Effector CD4-positive, alpha-beta T cell (primary cell): ENCODE results near the gene TULP3.
"Not testable (repeated sequence)": the region's sequence is repeated elsewhere in the genome, so short reads cannot be mapped to it uniquely, and the experiment has no call there.

ENCODE experiments used
- DNase-seq: peaks from one replicate; pipeline ENCODE4 v3.0.0-alpha.2; 2020
- total RNA-seq: gene quantifications from one replicate; lab custom pipeline; 2026; lab: John Stamatoyannopoulos, UW

The TULP3 gene
- 6.2 reads per million, percentile 23 among the genes with 10 or more reads in this experiment for total RNA-seq

GRCh38 chr12:2890388-2891239 is at the start of gene TULP3:
Gene TULP3 (plus strand): TSS chr12:2890891. CDS start chr12:2890948, 57 bp downstream.
- peak; percentile 99 for DNase-seq

- DNase-seq, result no peak
These were observed 49.5 kb upstream of the TULP3 start for GRCh38 chr12:2841056-2841650.

GRCh38 chr12:2842948-2843347 is 47.7 kb upstream of the TULP3 start:
- DNase-seq, result no peak

- no peak for DNase-seq
These were observed 45.9 kb upstream of the TULP3 start for GRCh38 chr12:2844786-2845185.

GRCh38 chr12:2845280-2845679 is 45.4 kb upstream of the TULP3 start:
- DNase-seq, result no peak

DNA sequence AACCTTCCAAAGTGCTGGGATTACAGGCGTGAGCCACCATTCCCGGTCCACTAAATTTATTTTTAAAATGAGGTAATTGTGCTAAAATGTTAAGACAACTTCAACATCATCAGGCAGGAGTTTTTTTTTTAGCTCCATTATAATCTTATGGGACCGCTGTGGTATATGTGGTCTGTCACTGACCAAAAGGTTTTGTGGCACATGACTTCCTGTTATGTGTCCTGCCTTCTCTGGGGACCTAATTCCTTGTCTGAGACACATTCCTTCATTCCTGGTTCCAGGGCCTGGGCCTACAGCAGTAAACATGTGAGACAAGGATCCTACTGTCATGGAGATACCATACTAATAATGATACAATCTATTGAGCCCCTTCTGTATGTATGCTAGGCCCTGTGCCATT is 38.8 kb upstream of the TULP3 start:
- DNase-seq, result no peak

DNA sequence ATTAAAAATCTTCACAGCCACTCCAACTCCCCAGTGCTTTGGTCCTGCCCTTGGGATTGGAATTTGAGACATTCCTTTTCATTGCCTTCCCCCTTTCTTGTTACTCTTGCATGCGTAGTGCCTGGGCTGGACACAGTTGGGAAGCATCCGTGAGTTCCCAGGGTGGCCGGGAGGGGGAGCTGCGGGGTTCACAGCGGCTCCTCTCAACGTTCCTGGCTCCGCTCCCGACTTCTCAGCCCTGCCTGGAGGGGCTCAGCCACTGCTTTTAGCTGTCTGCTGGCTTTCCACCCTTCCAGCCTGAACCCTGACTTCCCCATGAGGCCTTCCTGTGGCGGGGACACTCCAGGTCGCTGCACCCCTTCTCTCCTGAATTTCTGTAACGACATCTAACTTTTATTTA is 37.1 kb upstream of the TULP3 start:
- peak; percentile 21 for DNase-seq

DNA sequence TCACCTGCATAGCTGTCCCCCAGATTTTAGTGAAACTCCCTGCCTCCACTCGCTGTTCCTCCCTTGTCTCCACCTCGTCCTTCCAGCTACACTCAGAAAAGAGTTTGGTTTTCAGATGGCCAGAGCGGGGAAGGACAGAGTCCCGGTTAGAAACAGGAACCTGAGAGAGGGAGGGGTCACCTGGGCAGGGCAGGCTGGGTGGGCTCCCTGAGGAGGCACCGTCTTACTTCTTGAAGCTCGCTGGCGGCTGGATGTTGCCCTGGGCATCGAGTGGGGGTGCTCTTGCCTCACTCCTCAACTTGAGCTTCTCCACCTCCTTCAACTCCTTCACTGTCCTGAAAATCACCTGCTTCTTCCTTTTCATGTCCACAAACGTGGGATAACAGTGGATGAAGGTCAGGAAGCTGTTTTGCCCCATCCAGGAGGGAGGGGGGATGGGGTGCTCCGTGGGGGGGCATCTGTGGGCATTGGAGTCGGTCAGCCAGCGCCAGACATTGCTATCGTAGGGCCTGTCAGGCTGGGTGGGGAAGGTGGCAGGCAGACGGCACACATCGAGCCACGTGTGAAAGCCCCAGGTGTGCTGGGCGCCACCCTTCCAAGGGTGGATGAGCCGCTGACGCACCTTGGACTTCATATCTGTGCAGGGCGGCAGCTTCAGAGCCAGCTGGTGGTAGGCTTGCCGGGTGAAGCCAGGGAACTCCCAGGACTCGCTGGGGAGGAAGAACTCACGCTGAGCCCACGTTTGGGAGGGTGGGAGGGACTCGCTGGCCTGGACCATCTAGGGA is 35.8 kb upstream of the TULP3 start:
- no peak for DNase-seq

DNA sequence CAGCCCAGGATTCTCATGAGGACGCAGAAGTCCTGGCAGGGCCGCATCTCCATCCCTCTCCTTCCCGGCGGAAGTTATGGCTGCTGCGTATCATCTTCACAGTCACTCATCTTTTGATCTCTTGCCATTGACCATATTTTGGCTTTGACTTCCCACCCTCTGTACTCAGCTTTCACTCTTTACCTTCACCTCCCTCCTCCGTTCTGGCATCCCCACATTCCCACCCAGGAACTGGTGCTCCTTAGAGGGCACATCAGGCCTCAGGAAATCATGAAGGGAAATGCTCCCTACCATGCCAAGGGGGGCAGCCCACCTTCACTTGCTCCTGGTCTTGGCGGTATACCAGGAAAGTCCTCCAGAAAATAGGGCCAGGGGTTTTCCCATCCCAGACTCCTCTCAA is 35.1 kb upstream of the TULP3 start:
- DNase-seq, result no peak

DNA sequence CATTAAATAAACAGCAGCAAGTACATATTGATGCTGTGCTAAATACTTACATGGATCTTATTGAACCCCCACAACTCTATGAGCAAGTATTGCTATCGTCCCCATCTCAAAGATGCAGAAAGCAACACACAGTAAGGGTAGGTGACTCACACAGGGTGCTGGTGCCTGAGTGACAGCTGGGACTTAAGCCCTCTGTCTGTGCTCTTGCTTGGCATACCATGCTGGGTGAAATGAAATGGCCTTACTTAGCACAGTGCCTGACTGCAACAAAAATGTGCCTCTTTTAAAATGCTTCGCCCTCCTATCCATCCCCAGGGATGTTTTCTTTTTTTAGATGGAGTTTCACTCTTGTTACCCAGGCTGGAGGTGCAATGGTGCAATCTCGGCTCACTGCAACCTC is 34.6 kb upstream of the TULP3 start:
- no peak for DNase-seq

DNA sequence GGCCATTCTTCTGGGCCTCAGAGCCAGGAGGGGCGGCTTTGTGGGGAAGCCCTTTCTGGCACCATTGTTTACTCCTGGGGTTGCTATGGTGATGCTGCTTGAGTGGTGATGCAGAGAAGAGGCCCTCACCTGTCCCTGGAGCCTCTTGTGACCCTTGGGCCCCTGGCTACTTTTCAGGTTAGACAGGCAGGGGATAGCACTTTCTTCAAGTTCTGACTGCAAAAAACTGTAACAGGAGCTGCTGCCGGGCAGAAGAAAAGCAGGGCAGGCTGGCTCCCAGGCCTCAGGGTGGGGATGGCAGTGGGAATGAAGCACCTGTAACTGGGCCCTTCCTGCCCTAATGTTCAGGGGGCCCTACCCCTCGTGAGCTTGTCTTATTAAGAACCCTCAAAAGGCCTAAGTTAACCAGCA is 33.7 kb upstream of the TULP3 start, which contains the start of gene TEX52:
Gene TEX52 (minus strand): TSS at position 19 of the 411 bp plus-strand sequence. CDS start 13 bp downstream, at position 6.
- no peak for DNase-seq

DNA sequence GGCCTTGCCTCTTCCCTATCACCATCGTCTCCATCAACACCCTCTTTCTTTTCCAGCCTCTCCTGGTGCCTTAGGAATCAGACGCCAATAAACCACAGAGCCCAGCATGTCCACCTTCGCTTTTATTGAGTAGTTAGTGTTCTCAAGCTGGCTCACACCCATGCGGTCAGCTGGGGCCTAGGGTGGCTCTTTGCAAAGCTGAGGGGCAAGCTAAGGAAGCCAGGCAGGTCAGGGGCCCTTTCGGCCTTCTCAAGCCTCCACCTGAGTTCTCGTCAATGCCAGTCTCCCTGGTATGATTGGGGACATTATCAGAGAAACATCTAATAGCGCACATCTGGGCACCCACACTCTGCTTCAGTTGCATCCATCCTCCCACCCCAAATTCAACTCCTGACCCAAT is 33.1 kb upstream of the TULP3 start:
- no peak for DNase-seq

DNA sequence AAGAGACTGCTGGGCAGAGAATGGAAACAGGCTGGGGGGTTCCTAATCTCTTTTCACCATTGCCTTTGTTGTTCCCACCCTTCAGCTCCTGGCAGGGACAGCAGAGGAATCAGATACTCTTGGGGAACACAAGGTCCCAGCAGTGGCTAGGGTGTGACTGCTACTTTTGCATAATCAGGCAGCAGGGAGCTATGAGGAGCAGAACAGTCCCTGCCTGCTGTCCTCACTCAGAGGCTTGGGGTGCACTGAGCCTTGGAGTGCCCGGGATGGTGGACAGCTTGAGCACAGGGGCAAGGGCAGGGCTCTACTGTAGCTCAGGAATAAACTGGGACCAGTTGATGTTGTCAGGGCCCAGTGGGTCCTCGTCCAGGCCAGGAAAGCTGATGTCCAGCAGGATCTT is 32.4 kb upstream of the TULP3 start:
- DNase-seq, result no peak

DNA sequence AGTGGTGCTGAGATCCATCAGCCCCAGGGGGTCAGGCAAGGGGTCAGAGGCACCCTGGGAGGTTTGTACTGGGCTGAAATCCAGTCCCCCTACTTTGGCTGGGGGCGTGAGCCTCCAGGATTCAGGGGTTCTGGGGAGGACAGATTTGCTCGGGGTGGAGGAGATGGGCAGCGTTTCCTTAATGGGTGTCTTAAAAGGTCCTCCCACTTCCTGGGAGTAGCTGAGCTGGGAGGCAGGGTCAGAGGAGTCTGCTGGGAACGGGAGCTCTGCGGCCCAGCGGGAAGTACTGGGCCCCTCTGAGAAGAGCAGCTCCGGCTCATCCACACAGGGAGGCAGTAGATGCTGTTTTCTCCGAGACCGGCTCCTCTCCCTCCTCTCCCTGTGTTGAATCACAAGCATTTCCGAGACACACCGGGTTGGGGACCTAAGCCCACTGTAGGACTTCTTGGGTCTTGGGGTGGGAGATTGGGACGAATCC is 31.7 kb upstream of the TULP3 start:
- no peak for DNase-seq

- DNase-seq, result no peak
These were observed 30.5 kb upstream of the TULP3 start for GRCh38 chr12:2860170-2860569.

DNA sequence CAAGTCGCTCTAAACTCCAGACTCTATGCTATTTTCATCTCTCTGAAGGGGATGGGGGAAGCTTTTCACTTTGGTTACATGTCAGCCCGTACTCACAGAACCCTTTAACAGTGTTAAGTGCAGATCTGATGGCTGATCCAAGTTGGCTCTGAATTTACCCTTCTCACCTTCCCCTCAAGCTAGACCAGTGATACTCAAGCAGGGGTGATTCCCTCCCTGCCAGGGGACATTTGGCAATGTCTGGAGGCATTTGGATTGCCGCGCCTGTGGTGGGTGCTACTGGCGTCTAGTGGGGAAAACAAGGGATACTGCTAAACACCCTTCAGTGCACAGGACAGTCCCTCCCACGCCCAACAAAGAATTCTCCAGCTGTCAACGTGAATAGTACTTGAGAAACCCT is 27.8 kb upstream of the TULP3 start:
- DNase-seq, result no peak

GRCh38 chr12:2863402-2863801 is 27.3 kb upstream of the TULP3 start:
- DNase-seq, result not testable (repeated sequence)

- DNase-seq, result no peak
These were observed 26.5 kb upstream of the TULP3 start for GRCh38 chr12:2864198-2864597.

- not testable (repeated sequence) for DNase-seq
These were observed 21.6 kb upstream of the TULP3 start for GRCh38 chr12:2868986-2869632.

DNA sequence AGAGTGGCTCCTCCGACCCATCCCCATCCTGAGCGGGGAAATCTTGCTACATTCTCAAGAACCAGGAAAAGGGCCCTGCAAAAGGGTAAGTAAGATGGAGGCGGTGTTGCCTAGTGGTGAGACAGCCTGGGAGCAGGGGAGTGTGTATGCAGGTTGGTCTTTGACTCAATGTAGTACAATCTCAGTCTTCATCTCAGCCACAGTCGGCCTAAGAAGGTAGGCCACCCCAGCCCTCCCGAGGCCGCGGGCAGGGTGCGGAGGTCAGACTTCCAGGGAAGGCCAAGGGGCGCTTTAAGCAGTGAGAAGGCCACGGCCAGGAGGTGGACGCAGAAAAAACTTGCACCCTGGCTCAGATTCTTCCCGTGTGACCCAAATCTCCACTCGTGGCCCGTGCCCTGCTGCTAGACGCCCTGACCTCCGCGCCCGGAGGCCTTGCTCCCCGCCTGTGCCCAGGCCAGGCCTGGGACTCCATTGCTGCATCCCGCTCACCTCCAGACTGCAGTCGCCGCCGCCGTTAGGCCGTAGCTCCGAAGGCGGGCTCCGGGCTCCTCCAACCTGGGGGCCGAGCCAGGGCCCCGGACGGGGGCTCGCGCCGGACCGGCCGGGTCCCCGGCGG is 14.2 kb upstream of the TULP3 start:
- DNase-seq, result no peak

GRCh38 chr12:2877047-2877952 is 13.4 kb upstream of the TULP3 start, which contains the start of the genes FOXM1 and RHNO1:
Gene FOXM1 (minus strand): TSS chr12:2877174. CDS start chr12:2874478, 2,696 bp downstream.
Gene RHNO1 (plus strand): TSS chr12:2877223. CDS start chr12:2885367, 8,144 bp downstream.
- DNase-seq, result peak; percentile 86
